Endothelial cell of hepatic sinusoid (primary cell): Measurements from ENCODE around the gene RAB34.
"Not testable (repeated sequence)": the region's sequence is repeated elsewhere in the genome, so short reads cannot be mapped to it uniquely, and the experiment has no call there.

Experiments
- in situ Hi-C: cut with HindIII; loops from 2 replicates; pipeline ENCODE4 v1.10.0; 2017; ENCODE audit warnings: low sequenced_read_pairs

The RAB34 gene

GRCh38 chr17:28747051-28747691 lies 29.5 kb upstream of the RAB34 start:
- in situ Hi-C loops = no loop called here

GRCh38 chr17:28746611-28747050 lies 29.0 kb upstream of the RAB34 start:
- in situ Hi-C loops = no loop called here

GRCh38 chr17:28745786-28746411 lies 28.2 kb upstream of the RAB34 start:
- in situ Hi-C loops = no loop called here

- in situ Hi-C loops = no loop called here
Observed at GRCh38 chr17:28744972-28745785, 27.5 kb upstream of the RAB34 start.

- in situ Hi-C loops = no loop called here
Observed at GRCh38 chr17:28744104-28744971, 26.7 kb upstream of the RAB34 start.

GRCh38 chr17:28743243-28744103 lies 25.8 kb upstream of the RAB34 start, which contains the start of gene TRAF4:
TRAF4 (plus strand) TSS chr17:28744011; CDS start chr17:28744113, 102 bp downstream.
- in situ Hi-C loops = no loop called here

- in situ Hi-C loops = no loop called here
Observed at GRCh38 chr17:28741358-28742349, 24.0 kb upstream of the RAB34 start.

GRCh38 chr17:28740406-28741357 lies 23.0 kb upstream of the RAB34 start:
- in situ Hi-C loops = no loop called here

GRCh38 chr17:28738680-28739384 lies 21.2 kb upstream of the RAB34 start:
- in situ Hi-C loops = no loop called here

- in situ Hi-C loops = no loop called here
Observed at GRCh38 chr17:28737770-28738679, 20.4 kb upstream of the RAB34 start.

- in situ Hi-C loops = no loop called here
Observed at GRCh38 chr17:28737316-28737715, 19.6 kb upstream of the RAB34 start.

GRCh38 chr17:28735913-28736769 lies 18.5 kb upstream of the RAB34 start:
- in situ Hi-C loops = not testable (repeated sequence)

GRCh38 chr17:28735242-28735722 lies 17.6 kb upstream of the RAB34 start:
- in situ Hi-C loops = no loop called here

- in situ Hi-C loops = no loop called here
Observed at GRCh38 chr17:28734712-28735241, 17.1 kb upstream of the RAB34 start.

GRCh38 chr17:28733346-28733745 lies 15.7 kb upstream of the RAB34 start:
- in situ Hi-C loops = no loop called here
